NCI-H748 treated with DMSO at 0.1 percent for 48 hours (cell line): ENCODE measurements around the gene GSE1.

Experiments
- DNase-seq: peaks from one replicate; lab custom pipeline; 2025; lab: John Stamatoyannopoulos, UW

Gene GSE1

DNA sequence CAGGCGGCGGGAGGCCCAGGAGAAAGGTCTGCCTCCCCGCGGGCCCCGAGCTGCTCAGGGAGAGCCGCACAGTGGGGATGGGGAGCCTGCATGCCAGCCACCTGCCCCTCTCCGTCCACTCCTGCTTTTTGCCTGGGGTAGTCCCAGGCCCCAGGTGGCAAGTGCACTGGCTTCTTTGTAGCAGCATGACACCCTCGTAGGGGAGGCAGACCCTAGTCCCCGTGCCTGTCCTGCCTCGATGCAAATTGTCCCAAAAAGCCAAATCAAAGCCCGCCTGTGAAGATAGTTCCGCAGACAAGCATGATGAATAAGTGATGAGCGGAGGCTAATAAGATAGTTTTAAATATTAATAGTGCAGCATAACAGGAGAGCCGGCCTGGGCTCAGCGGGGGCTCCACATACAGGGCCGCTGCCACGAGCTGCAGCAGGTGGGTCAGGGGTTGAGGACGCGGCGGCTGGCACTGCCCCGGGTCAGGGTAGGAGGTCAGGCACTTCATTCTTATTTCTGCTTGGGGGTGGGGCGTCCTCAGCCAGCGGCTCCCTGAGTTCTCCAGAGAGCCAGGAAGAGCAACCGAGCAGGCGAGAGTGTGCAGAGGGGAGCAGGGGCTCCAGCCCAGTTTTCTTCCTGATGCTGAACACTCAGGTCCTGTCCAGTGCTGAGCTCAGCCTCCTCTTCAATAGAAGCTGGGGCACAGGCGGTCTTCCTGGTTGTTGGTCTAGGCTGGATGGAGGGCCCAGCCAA is 48.8 kb downstream of the GSE1 start:
- DNase-seq, result no peak

DNA sequence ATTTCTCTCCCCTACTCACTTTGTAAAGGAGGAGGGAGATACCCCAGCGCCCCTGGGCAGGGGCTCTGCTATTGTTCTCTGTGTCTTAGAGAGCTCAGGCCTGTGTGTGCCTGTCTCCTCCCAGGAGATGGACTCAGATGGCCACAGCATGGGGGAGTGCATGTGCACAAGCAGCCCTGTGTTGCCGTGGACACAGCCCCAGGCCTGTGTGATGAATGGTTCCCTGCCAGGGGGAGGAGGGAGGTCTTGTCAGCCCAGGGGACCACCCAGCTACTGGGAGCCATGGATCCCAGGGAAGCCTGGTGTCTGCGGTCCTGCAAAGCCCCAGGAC is 49.3 kb downstream of the GSE1 start:
- no peak for DNase-seq

DNA sequence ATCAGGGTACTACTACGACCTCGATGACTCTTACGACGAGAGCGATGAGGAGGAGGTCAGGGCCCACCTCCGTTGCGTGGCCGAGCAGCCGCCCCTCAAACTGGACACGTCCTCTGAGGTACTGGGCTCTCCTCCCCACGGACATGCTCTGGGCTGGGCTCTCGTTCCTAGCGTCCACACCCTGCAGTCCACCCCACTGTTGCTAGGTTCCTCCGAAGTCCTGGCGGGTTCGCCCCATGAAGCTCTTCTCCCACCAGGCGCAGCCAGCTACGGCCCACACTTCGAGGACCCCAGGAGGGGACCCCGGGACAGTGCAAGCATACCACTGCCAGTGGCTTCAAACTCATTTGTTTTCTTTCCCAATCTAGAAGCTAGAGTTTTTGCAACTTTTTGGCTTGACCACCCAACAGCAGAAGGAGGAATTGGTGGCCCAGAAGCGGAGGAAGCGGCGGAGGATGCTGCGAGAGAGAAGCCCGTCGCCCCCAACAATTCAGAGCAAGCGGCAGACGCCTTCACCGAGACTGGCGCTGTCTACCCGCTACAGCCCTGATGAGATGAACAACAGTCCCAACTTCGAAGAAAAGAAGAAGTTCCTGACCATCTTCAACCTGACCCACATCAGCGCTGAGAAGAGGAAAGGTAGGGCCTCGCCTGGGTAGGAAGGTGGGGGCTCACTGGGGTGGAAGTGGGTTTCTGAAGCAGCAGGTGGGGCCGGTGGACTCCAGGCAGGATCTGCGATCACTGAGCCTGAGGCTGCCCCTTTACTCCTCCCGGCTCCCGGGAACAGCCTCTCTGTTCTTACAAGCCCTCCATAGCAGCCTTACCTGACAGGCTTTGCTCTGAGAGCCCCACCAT is 50.1 kb downstream of the GSE1 start:
- no peak for DNase-seq

DNA sequence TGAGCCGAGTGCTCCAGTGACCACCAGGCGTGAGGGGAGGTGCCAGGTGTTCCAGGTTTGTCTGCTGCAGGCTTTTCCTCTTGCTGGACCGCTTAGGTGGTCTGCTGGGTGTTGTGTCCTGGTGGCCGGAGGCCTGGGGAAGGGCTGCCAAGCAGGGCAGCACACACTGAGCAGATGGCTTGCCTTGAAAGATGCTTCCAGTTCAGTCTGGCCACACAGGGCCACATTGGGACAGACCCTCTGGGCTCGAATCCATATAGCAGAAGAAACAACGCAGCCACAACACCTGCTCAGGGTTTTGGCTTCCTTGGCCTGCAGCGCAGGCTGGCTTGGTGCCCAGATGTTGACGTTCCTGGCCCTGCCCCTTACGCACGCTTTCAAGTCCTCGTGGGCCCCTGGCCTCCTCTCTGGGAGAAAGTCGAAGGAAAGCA is 50.8 kb downstream of the GSE1 start:
- DNase-seq, result no peak

DNA sequence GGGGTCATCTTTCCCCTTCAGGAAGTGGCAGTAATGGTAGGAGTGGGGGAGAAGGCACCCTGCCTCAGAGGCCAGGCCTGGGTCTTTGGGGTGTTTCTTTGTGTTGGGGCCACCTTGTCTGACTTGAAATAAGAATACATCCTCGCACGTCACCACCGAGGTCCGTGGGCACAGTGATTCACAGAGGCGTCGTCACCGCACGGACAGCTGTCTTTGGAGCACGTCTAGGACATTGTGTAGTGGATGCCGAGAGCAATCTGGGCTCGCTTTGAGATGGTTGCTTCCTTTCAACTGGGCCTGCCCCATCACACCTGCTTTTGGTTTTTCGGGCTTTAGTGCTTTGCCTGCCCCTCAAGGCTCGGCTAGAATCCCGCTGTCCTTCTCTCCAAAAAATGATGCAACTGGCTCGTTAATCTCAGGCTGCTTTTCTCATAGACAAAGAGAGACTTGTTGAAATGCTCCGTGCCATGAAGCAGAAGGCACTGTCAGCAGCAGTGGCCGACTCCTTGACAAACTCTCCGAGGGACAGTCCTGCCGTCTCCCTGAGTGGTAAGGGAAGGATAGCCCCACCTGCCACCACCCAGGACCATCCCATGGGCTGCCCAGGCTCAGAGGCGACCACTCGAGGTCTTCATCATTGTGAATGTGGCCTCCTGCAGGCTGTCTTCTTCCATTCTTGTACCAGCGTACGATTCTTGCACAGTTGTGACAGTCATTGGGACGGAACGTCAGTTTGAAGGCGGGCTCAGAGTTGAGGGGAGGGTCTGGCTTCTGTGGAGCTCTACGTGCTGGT is 51.7 kb downstream of the GSE1 start:
- no peak for DNase-seq

DNA sequence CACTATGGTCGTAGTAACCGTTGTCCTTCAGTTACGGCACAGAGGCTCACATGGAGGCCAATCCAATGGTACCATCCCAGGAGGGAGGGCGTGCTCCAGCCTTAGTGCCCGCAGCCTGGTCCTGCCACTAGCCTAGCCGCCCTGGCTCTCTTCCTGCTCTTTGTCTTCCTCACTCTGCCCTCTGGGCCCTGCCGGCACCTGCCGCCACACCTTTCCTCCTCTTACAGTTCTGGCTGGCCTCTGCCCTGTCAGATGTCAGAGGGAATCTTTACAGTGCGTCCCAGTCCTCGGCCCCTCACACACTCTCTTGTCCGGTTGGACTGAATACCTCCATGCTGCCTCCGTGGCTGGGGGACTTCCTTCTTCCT is 52.2 kb downstream of the GSE1 start:
- DNase-seq, result no peak

DNA sequence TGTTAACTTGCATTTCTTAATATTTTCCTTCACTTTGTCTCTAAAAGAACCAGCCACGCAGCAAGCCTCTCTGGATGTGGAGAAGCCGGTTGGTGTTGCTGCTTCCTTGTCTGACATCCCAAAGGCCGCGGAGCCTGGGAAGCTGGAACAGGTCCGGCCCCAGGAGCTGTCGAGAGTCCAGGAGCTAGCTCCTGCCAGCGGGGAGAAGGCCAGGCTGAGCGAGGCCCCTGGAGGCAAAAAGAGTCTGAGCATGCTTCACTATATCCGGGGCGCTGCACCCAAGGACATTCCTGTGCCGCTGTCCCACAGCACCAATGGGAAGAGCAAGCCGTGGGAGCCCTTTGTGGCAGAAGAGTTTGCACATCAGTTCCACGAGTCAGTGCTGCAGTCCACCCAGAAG is 52.8 kb downstream of the GSE1 start:
- DNase-seq, result no peak

DNA sequence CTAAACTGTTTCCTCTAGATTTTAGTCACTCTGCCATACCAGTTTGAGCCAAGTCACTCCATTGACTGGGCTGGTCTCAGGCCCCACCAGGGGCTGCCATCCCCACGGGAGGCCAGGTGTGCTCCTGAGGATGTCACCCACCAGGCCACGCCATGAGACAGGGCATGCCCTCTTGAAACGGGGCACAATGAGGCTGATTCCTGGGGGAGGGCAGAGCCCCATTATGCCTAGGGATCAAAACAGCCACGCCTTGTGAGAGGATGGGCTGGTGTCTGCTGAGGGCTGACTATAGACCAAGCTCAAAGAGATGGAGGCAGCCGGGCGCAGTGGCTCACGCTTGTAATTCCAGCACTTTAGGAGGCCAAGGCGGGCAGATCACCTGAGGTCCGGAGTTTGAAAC is 54.1 kb downstream of the GSE1 start:
- no peak for DNase-seq

DNA sequence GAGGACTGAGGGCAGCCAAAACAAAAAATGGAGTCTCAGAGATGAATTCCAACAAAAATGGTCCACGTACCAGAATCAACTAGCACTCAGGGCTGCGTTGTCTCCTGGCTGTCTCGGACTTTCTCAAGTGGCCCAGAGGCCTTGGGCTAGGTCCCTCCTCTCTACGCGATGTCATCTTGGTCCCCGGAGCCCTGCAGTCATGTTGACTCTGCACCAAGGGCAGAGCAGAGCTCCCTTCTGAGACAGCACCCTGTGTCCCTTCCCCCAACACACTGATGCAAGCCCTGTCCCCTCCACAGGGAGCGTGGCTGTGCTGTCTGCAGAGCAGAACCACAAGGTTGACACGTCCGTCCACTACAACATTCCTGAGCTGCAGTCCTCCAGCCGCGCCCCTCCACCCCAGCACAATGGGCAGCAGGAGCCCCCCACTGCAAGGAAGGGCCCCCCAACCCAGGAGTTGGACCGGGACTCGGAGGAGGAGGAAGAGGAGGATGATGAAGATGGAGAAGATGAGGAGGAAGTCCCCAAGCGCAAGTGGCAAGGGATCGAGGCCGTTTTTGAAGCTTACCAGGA is 54.8 kb downstream of the GSE1 start:
- DNase-seq, result no peak

DNA sequence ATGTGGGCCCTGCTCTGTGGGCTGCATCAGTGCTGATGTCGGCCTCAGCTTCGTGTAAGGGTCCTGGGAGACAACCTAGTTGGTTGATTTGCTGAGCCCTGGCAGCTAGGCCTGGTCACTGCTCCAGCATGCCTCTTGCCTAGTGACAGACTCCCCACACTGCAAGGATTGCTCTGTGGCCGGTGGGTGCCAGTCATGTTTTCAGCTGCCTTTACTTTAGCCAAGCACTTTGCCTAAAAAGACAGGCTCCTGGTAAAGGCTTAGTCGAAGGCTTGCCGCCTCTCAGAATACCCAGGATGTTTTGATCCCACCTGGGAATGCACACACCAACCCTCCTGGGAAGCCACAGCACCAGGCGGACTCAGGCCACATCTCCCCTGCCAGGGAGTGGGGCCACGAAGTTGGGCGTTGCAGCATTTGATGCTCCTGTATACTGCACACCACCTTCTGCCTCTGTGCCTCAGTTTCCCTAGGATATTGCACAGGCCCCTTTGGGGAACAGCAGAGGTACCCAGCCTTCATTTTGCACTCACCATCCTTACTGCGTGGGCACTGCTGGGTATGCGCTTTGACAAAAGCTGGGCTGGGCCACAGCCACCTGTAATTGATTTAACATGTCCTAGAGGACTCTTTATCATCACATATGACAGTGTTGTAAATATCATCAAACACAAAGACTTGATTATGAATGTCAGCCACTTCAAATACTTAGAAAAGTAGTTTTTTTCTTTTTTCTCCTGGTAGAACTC is 55.7 kb downstream of the GSE1 start:
- DNase-seq, result no peak

DNA sequence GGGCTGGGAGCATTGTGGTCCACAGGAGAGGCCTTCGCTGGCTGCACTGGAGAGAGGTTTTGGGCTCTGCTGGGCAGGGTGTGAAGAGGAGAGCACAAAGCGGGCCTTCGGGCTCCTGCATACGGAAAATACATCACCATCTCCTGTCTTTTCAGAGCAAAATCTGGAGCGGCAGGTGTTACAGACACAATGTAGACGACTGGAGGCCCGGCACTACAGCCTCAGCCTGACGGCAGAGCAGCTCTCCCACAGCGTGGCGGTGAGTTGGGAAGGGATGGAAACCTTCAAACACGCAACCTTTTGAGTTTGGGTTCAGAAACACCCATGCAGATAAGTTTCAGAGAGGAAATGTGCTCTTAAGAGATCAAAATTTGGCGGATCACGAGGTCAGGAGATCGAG is 57.7 kb downstream of the GSE1 start:
- DNase-seq, result no peak

DNA sequence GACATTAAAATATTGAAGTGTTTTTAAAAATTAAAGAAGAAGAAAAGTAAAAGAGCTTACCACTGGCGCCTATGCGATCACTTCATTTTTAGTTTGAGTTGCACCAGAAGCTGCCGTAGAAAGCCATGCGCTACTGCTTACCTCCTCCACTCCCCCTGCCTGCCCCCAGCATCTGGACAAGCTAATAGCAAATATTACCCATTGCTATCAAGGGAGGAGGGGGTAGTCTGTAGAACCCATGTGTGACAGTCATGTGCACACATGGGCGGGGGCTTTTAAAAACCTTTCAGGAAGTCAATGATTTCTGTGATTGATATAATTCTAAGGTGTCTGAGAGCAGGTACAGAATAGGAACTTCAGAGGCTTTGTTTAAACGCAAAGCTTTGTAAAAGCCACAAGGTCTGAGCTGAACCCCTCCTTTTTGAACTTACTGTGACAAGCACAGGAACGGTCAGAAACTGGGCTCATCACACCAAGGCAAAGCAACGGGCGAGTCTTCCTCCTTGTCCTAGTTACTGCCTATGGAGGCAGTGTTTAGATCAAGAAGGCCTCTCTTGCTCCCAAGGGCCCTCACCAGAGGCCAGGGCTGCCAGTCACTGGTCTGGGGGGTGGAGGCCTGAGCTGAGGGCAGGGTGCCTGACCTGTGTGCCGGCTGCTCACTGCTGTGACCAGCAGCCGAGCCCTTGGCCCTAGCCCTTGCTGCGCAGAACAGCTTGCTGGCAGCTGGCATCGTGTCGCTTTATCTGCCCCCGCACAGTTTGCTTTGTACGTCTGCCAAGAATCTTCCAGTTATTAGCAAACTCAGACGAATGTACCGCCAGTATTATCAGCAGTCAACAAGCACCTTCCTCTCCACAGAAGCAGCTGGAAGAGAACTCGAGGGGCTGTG is 60.7 kb downstream of the GSE1 start:
- no peak for DNase-seq

DNA sequence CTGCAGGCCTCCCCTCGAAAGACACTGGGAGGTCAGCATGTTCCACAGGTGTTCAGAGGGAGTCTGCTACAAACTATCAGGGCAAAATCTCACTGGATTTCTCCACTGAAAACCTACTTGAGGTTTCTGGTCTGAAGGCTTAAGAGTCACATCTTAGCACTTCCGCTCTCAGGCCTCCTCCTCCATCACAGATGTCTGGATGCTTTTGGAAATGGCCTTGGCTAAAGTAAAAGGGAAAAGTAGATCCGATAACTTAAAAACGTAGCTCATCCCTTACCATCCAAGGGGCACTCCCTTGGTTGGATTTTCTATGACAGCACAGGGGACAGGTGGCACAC is 61.3 kb downstream of the GSE1 start:
- DNase-seq, result no peak

DNA sequence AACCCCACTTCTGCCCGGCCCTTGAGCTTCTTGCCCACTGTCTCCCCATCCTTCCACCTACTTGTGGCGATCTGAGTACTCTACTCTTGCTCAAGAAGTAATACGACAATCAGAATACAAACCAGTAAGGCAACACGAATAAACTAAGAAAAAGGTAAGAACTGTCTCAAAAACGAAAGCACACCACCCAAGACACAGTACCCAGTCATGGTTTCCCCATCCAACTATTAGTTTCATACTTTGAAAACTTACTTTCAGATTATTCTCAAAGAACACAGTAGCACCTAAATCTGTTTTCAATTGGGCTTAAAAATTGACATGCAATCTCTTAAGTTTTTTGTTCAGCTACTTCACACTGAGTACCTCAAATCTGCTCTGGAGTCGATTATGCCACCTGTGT is 61.7 kb downstream of the GSE1 start:
- DNase-seq, result no peak

DNA sequence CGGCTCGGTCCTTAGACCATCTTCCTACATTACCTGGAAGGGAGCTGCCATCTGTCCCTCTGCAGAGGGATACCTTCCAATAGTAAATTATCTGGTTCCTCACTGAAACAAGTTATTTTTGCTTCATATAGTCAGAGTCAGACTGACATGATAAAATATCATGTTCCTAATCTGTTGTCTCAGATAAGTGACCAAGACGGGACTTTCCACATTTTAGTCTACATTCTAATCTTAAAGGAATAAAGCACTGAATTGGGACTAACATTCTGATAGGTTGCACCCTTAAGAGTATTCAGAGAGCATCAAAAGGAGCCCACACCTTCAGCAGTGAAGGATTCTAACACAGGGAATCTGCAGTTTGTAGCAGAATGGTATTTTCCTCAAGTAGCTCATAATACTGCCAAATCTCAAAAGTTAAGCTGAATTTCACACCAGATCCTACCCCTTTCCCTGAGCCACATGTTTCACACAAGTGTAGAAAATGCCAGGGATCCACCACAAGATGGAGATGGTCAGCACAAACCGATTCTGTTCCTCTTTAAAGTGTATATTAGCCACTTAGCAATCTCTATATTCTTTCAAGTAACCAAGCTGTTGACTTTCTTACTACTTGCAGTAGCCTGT is 62.2 kb downstream of the GSE1 start:
- no peak for DNase-seq

DNA sequence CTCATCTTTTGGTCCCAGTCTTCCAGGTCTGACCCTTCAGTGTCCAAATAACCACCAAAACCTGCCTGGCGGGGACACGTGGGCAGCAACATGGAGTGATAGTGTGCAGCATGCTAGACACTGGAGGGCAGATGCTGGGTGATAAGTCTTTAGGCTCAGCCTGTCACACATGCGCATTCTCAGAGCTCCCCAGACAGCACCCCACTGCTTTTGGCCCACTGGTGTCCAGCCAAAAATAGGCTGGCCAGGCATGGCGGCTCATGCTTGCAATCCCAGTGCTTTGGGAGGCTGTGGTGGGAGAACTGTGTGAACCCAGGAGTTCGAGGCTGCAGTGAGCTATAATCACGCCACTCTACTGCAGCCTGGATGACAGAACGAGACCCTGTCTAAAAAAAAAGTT is 63.3 kb downstream of the GSE1 start:
- no peak for DNase-seq

DNA sequence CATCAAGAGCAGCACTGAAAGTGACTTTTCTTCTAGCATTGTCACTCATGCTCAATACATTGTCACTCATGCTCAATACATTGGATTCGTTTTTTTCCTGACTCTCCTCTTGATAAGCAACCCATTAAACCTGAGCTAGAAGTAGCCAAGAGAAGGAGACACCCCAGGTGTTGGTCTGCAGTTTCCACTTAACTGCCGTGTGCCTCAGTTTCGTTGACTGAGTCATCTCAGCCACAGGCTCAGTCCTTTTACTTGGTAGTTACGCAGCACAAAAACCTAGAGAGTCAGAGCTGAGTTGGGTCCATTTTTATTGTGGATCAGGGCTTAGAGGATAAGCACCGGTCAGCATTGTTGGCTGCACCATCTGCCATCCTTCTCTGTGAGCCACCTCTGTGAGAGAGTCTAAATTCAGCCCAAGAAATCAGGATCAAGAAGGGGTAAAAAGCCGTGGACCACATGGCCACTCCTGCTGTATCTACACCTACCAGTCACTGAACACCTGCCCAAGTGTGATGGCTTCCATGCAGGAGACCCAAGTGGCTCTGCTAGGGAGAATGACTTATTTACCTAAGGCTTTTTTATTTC is 64.4 kb downstream of the GSE1 start:
- no peak for DNase-seq

DNA sequence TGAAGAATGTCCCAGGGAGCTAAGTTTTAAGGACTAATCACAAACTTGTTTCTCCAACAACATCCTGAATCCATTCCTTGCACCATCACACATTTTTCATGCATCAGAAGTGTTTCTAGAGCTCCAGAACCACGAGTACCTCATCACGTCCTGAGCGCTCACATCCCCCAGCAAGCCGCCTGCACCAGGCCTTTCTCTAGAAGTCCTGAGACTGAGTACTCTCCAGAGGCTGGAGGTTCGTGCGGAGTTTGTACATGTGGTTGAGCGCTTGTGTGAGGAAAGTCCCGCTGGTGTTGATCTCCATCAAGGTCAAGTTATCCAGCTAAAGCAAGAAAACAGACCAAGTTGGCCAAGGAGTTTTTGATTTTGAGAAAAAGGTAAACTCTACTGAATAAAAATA is 64.9 kb downstream of the GSE1 start:
- no peak for DNase-seq

DNA sequence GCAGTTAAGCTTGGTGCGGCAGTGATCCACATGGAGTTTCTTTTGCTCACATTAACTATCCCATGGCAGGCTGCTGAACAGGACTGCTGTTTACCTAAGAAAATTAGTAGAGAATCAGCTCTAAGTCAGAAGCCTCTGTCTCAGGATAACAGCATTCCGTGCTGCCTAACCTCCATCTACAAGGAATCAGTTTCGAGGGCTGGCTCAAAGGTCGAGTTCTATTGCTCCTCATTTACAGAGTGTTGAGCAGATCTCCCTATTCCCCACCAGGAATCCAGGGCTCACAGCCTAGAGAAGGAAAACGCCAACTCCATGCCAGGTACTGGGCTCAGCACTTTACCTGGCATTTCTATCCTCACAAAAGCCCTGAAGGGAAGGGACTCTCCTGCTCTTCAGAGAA is 65.7 kb downstream of the GSE1 start:
- no peak for DNase-seq

DNA sequence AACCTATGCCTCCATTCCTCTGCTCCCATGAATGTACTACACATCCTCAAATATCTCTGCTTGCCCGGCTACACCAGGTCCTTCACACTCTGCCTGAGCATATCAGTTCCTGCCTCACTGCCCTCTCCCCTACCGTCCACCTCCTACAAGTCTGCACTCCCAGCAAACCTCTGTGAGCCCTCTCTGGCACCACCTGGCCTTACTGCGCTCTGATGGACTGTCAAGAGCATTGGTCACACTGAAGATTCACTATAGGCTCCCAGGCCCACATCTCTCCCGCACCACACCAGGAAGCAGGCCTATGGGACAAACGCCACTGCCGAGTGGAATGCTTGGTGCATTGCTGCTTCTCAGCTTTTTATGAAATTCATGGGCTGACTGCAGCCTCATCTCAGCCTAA is 66.7 kb downstream of the GSE1 start:
- DNase-seq, result no peak
